H1 (cell line): ENCODE measurements around the gene KLF8. TPM values are rescaled to one million over a fixed set of nuclear protein-coding genes. Genes with fewer than 3 reads are reported as not detected.

Experiments used
- CTCF ChIP-seq, 3 experiments: IDR thresholded peaks; 1 replicate in 2 of 3; 2 replicates in 1 of 3; pipeline versions ENCODE4 v1.5.1 to v1.6.1; 2011; ENCODE audit warnings: low read length in 3 of 3, mild to moderate bottlenecking in 3 of 3, inconsistent platforms in 2 of 3, low read depth in 1 of 3, moderate library complexity in 1 of 3; ENCODE audit not compliant: insufficient read depth in 1 of 3; ENCODE audit errors: control extremely low read depth in 1 of 3
- HDAC2 ChIP-seq, 2 experiments: fragments of 300-600 bp in 1 of 2; sonication (generic) in 1 of 2; IDR thresholded peaks; 2 replicates each; pipeline ENCODE4 v1.6.1; 2011 to 2012; ENCODE audit warnings: low read depth in 2 of 2, low read length in 2 of 2, mild to moderate bottlenecking in 2 of 2, moderate library complexity in 2 of 2, borderline replicate concordance in 1 of 2, inconsistent platforms in 1 of 2
- JUN ChIP-seq: IDR thresholded peaks from 2 replicates; pipeline ENCODE4 v1.6.1; 2011; ENCODE audit warnings: low read depth, mild to moderate bottlenecking, improper control_type of control experiment, low read length
- TAF7 ChIP-seq: optimal IDR thresholded peaks from 2 replicates; pipeline ENCODE3; 2011; ENCODE audit warnings: low read depth, mild to moderate bottlenecking, inconsistent platforms, low read length, moderate library complexity, borderline replicate concordance
- polyA plus RNA-seq, 7 experiments: library from polyadenylated mRNA; depleted of rRNA in 3 of 7; stranded (reverse) in 5 of 7; unstranded in 2 of 7; fragments of >200 nt in 5 of 7; fragments of 200-250 nt in 2 of 7; gene quantifications; 1 replicate in 5 of 7; 2 replicates in 1 of 7; 4 replicates in 1 of 7; pipeline versions ENCODE4 v1.2.1 to v1.2.3, GENCODE V29; 2011 to 2013; ENCODE audit warnings: missing spikeins in 2 of 7, mixed read lengths in 2 of 7
- total RNA-seq: library from RNA; stranded (reverse); fragmentation: NEBNext Ultra II Directional; extraction: Animal tissue kit (Norgen Biotek cat#: 25700); gene quantifications from 2 replicates; pipeline ENCODE4 v1.2.1, GENCODE V29; 2021

Gene KLF8
- total and polyA plus RNA-seq, 2 of the 8 experiments (the other 6 are each of a cell fraction or from before 2014, with no cell fraction given), result 11.5 to 15.3 TPM

GRCh38 chrX:56226980-56227379 is 5.2 kb upstream of the KLF8 start (continued):
- TF ChIP-seq CTCF (IDR thresholded peaks at IDR 0.05; ENCODE audit: control extremely low read depth in 1 of 3, insufficient read depth in 1 of 3, low read depth in 1 of 3, low read length in 3 of 3) (no peak), HDAC2 (IDR thresholded peaks at IDR 0.05; ENCODE audit: borderline replicate concordance in 1 of 2, low read depth in 2 of 2, low read length in 2 of 2) (no peak), TAF7 (no peak), JUN (no peak)
- TF ChIP-seq, all 59 proteins: peak for 0
